Measurements from ENCODE around the gene LPA.
"Not testable (repeated sequence)": the region's sequence is repeated elsewhere in the genome, so short reads cannot be mapped to it uniquely, and the experiment has no call there.

Gene LPA

GRCh38 chr6:160659562-160659961 lies 4.5 kb downstream of the LPA start:
- DNase-seq = no peak

DNA sequence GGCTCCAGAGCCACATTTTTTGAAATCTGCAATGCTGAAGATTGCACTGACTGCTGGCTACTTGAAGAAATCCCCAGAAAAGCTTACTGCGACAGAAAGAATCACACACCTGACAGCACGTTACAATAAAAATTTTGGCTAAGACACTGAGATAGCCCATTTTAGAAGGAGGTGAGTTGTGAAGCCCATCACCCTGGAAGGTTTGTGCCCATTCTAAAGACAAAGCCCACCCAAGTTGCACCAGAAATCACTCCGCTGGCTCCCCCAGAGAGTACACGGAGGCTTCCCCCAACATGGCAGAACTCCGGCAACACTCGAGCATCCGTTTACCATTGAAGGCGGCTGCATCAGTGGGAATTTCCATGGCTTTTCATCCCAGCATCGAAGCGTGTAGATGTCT lies 29.4 kb downstream of the LPA start:
- no peak for DNase-seq

GRCh38 chr6:160595838-160596832 lies 67.9 kb downstream of the LPA start:
- no peak for DNase-seq

GRCh38 chr6:160595297-160595696 lies 68.8 kb downstream of the LPA start:
- not testable (repeated sequence) for DNase-seq

DNA sequence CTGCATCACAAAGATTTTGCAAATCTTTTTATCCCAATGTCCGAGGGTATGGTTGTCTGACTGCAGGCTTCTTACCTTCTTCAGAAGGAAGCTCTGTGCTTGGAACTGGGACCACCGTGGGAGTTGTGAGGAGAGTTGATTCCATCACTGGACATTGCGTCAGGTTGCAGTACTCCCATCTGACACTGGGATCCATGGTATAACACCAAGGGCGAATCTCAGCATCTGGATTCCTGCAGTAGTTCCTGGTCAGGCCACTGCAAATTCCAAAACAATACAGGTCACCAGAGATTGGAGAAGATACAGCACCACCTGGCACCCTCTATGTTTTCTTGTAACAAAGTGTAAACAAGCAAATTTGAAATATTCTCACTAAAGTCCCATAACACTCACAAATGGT lies 77.7 kb downstream of the LPA start:
- DNase-seq = no peak

- no peak for DNase-seq
Measured at GRCh38 chr6:160583794-160584193, 80.3 kb downstream of the LPA start.

- DNase-seq = no peak
Measured at GRCh38 chr6:160581406-160581805, 82.7 kb downstream of the LPA start.

- DNase-seq = not testable (repeated sequence)
Measured at GRCh38 chr6:160578515-160578914, 85.6 kb downstream of the LPA start.

DNA sequence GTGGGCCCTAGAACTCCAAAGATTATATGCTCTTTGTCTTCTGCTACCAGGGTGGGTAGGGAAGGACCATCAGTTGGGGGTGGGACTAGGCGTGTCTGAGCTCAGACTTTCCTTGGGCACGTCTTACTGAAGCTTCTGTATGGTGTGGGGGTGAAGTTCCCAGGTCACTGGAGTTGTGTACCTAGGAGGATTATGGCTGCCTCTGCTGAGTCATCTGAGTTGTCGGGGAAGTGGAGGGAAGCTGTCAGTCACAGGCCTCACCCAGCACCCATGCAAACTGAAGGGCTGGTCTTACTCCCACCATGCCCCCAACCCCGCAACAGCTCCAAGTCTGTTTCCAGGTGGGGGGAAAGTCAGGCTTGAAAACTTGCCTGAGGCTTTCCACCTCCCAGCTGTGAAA lies 90.1 kb downstream of the LPA start:
- no peak for DNase-seq

GRCh38 chr6:160571201-160571600 lies 92.9 kb downstream of the LPA start:
- not testable (repeated sequence) for DNase-seq

DNA sequence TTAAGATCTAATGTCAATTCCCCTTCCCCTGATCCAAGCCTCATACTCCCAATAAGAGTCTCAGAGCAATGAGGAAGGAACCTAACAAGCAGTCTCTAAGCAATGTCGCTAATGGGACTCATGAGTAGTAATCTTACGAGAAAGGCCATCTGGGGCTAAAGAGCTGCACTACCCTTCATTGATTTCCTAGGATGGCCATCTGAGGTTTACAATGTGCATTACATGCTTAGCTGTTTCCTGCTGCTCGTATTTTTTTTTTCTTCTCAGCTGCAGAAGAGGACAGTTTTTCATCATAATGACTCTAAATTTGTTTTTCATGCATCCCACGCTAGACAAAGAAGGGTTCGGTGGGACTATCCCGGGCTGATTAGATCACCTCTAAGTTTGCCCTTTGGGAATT lies 119.3 kb downstream of the LPA start:
- DNase-seq = no peak

DNA sequence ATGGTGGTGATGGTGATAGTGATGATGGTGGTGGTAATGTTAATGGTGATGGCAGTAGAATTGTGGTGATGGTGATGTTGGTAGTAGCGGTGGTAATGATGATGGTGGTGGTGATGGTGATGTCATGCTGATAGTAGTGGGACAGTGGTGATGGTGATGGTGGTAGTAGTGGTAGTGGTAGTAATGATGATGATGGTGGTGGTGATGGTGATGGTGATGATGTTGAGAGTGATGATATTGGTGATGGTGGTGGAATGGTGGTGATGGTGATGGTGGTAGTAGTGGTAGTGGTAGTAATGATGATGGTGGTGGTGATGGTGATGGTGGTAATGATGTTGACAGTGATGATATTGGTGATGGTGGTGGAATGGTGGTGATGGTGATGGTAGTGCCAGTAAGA lies 128.8 kb downstream of the LPA start:
- DNase-seq = no peak

- peak; percentile 24 to 78 (median 50) for DNase-seq
Measured at GRCh38 chr6:160534050-160534696, 129.9 kb downstream of the LPA start.

GRCh38 chr6:160532315-160532714 lies 131.8 kb downstream of the LPA start:
- no peak for DNase-seq

DNA sequence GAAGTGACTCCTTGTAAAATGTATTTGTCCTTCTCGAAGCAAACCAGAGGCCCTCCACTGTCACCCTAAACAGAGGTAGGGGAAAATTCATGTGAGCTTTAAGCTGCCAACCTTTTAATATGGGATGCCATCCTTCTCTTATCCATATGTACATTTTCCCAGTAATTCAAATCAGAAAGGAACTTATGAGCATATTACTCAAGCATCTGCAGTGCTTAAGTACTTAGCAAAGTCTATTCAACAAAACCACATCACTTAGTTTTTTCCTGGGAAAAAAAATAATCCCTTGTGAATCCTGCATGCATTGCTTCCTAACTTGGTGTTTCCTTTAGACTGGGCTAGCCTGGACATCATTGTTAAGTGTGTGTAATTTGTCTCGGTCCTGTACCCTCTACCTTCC lies 132.2 kb downstream of the LPA start:
- DNase-seq = no peak

DNA sequence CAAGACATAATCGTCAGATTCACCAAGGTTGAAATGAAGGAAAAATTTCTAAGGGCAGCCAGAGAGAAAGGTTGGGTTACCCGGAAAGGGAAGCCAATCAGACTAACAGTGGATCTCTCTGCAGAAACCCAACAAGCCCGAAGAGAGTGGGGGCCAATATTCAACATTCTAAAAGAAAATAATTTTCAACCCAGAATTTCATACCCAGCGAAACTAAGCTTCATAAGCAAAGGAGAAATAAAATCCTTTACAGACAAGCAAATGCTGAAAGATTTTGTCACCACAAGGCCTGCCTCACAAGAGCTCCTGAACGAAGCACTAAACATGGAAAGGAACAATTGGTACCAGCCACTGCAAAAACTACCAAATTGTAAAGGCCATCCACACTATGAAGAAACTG lies 134.6 kb downstream of the LPA start:
- not testable (repeated sequence) for DNase-seq

- DNase-seq = no peak
Measured at GRCh38 chr6:160523223-160523622, 140.9 kb downstream of the LPA start.

DNA sequence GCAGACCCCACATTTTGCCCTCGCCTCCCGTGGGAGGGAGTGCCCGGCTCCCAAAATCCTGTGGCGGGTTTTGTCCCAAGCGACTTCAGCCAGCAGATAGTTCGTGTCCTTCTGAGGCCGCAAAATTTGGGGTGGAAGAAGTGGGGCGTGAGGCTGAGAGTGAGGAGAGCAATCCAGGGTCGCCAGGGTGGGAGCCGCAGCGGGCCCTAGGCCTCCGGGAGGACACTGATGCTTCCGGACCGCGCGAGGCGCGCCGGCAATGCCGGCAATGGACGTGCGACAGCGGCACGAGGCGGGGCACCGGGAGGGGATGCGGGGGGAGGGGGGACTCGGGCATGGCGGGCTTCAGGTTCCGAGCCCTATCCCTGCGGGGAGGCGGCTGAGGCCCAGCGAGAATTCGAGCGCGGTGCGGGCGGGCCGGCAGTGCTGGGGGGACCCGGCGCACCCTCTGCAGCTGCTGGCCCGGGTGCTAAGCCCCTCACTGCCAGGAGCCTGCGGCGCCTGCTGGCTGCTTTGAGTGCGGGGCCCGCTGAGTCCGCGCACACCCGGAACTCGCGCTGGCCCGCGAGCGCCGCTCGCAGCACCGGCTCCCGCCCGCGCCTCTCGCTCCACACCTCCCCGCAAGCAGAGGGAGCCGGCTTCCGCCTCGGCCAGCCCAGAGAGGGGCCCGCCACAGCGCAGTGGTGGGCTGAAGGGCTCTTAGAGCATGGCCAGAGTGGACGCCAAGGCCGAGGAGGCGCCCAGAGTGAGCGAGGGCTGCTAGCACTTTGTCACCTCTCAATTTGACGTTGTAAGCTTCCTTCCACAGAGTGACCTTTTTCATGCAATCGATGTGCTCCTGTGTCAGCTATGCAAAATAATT lies 143.8 kb downstream of the LPA start:
- peak; percentile 29 to 95 (median 95) for DNase-seq

- no peak for DNase-seq
Measured at GRCh38 chr6:160519603-160520042, 144.5 kb downstream of the LPA start.

DNA sequence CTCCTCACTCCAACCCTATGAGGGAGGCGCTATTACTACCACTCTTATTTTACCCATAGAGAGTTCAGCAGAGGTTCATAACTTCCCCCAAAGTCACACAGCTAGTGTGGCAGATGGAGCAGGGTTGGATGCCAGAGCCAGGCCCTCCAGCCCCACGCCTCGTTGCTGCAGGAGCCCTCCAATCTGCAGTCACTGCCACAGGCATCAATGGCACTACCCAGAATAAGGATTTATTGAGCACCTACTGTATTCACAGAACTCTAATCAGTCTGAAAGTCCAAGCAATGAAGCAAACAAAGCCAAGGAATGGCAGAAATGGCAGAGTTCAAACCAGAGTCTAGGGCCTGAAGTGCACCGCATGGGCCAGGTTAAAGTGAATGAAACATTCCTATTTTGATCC lies 144.9 kb downstream of the LPA start:
- no peak for DNase-seq

DNA sequence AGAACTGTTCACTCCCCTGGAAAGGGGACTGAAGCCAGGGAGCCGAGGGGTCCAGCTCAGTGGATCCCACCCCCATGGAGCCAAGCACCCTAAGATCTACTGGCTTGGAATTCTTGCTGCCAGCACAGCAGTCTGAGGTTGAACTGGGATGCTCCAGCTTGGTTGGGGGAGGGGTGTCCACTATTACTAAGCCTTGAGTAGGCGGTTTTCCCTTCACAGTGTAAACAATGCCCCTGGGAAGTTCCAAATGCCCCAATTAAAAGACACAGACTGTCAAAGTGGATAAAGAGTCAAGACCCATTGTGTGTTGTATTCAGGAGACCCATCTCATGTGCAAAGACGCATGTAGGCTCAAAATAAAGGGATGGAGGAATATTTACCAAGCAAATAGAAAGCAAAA lies 150.2 kb downstream of the LPA start:
- DNase-seq = peak in 1 of 3 experiments; percentile 17

DNA sequence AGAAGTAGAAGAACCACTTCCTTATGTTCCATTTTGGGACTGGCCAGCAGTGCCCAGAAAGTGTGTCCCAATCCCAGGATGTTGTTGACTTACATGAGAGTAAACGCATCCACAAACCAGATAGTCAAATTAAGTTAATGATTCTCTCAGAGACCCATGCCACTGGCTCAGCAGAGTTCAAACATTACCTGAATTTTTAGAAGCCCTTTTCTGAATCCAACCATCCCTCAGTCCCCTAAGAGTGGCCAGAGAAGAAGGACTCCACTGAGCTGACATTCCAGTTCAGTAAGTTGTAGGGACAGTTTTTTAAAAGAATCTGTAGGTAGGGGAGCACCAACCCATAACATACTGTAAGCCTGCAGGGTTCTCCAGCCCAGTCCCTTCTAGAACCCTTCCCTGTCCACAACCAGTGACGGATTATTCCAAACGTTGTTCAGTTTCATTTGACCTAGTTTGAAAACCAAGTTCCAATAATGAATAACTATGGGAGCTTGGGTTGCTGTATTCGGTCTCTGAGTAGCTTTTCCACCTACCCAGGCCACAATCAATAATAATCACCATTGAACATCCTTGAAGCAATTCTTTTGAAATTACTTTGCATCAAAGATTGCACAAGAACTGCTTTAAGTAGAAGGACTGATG lies 153.0 kb downstream of the LPA start:
- DNase-seq = no peak

- no peak for DNase-seq
Measured at GRCh38 chr6:160510199-160510598, 153.9 kb downstream of the LPA start.

All from NCI-H1417 (cell line).